Spleen (tissue), 11 donors: ENCODE results near the gene PCDH15. TPM values are rescaled to one million over a fixed set of nuclear protein-coding genes. Genes with fewer than 3 reads are reported as not detected.
A peak's percentile ranks its signal among the peaks of the same experiment; 100 is the strongest.

Source experiments
- DNase-seq: peaks from one replicate; pipeline ENCODE4 v3.0.0-alpha.2; 2020
- H3K27ac ChIP-seq, 8 donors: fragments of 200-600 bp; sonication (generic) in 7 of 8; 1 replicate in 4 of 8; 2 replicates in 4 of 8; pipeline versions ENCODE4 v1.5.0 to v1.8.0; 2016 to 2021; ENCODE audit warnings: inconsistent platforms in 4 of 8, mild to moderate bottlenecking in 4 of 8, moderate library complexity in 1 of 8
- H3K27me3 ChIP-seq, 7 donors: fragments of 200-600 bp; sonication (generic) in 6 of 7; replicated peaks in 1 of 7; 1 replicate in 4 of 7; 2 replicates in 3 of 7; pipeline versions ENCODE4 v1.5.0 to v1.8.0; 2016 to 2021; ENCODE audit warnings: inconsistent platforms in 3 of 7, mild to moderate bottlenecking in 1 of 7
- H3K36me3 ChIP-seq, 6 donors: fragments of 200-600 bp; sonication (generic) in 5 of 6; 1 replicate in 4 of 6; 2 replicates in 2 of 6; pipeline versions ENCODE4 v1.5.0 to v1.8.0; 2016 to 2021; ENCODE audit warnings: inconsistent platforms in 2 of 6
- H3K4me1 ChIP-seq, 6 donors: fragments of 200-600 bp; sonication (generic) in 5 of 6; 1 replicate in 3 of 6; 2 replicates in 3 of 6; pipeline versions ENCODE4 v1.5.0 to v1.8.0; 2016 to 2021; ENCODE audit warnings: inconsistent platforms in 3 of 6
- H3K4me3 ChIP-seq, 8 donors: fragments of 200-600 bp; sonication (generic) in 7 of 8; 1 replicate in 4 of 8; 2 replicates in 4 of 8; pipeline versions ENCODE4 v1.5.0 to v1.8.0; 2016 to 2021; ENCODE audit warnings: inconsistent platforms in 4 of 8, mild to moderate bottlenecking in 4 of 8, moderate library complexity in 2 of 8
- H3K9me3 ChIP-seq, 8 donors: fragments of 200-600 bp; sonication (generic) in 7 of 8; 1 replicate in 4 of 8; 2 replicates in 4 of 8; pipeline versions ENCODE4 v1.5.0 to v1.8.0; 2016 to 2021; ENCODE audit warnings: inconsistent platforms in 4 of 8
- CTCF ChIP-seq, 11 experiments: fragments of 200-600 bp in 7 of 11; fragments of 450-650 bp in 4 of 11; sonication (generic) in 4 of 11; IDR thresholded peaks in 8 of 11; conservative IDR thresholded peaks in 3 of 11; 1 replicate in 7 of 11; 2 replicates in 4 of 11; pipeline versions ENCODE4 v1.4.0 to v1.8.0; 2016 to 2021; ENCODE audit warnings: antibody characterized with exemption in 11 of 11, inconsistent platforms in 4 of 11, mild to moderate bottlenecking in 1 of 11
- POLR2A ChIP-seq, 3 donors: fragments of 450-650 bp; IDR thresholded peaks; one replicate each; pipeline ENCODE4 v1.5.1; 2017; ENCODE audit warnings: antibody characterized with exemption in 3 of 3, mild to moderate bottlenecking in 1 of 3
- POLR2AphosphoS5 ChIP-seq, 3 donors: sonication (generic); formaldehyde crosslinking; IDR thresholded peaks; one replicate each; pipeline ENCODE4 v1.5.1; 2017; ENCODE audit warnings: antibody characterized with exemption in 3 of 3
- WGBS, 5 donors: extraction: QIAGEN DNeasy Blood & Tissue Kit in 3 of 5; methylation state at CpG; one replicate each; pipeline versions ENCODE4 v1.1.5 to v1.1.7; 2013 to 2018; 5-methylcytosine and 5-hydroxymethylcytosine counted together
- intact Hi-C: fragments of 100-400 bp; cut with DNase I; formaldehyde crosslinking; loops from one replicate; pipeline ENCODE4 v1.15.0; 2023; ENCODE audit warnings: low total_unique reads
- polyA plus RNA-seq, 3 donors: library from polyadenylated mRNA; stranded (reverse); fragments of 200-250 nt; gene quantifications; one replicate each; pipeline ENCODE4 v1.2.1, GENCODE V29; 2013
- total RNA-seq, 7 donors: library from RNA; depleted of rRNA in 3 of 7; stranded (reverse); fragments of >200 nt in 3 of 7; fragmentation: NEBNext Ultra II Directional in 4 of 7; extraction: Animal tissue kit (Norgen Biotek cat#: 25700) in 4 of 7; gene quantifications; one replicate each; pipeline versions ENCODE4 v1.1.0 to v1.2.1, GENCODE V29; 2016 to 2021
- donor health status: healthy with polysubstance abuse.
- donor health status: DM: no; HTN: no; CAD: no; lungs with moderate emphysema.
- donor health status: DM: no; HTN: no; CAD: no.
- donor health status: Bipolar disorder and iron deficiency.
- donor health status: healthy.
- donor health status: DM: no; HTN: no; CAD: no.
- donor health status: DM: yes; HTN: yes; CAD: no.

PCDH15 gene
- total and polyA plus RNA-seq, 10 donors = 0.24 to 2.1 (median 0.83) TPM

GRCh38 chr10:53843736-53844362 lies 957.2 kb downstream of the PCDH15 start:
- Histone ChIP-seq H3K4me1 (no peaks in the 10 kb centered on the region), H3K36me3 (no peaks in the 10 kb centered on the region), H3K4me3 (no peak overlapping the region), H3K9me3 (no peaks in the 10 kb centered on the region), H3K27ac (no peak overlapping the region), H3K27me3 (no peaks in the 10 kb centered on the region)
- WGBS, 5 donors = 10 to 17% (median 12%) methylated on average over 1 of the region's 1 CpG
- DNase-seq = no peak
- no peak for TF ChIP-seq POLR2AphosphoS5 (IDR thresholded peaks at IDR 0.05)
- TF ChIP-seq POLR2A (IDR thresholded peaks at IDR 0.05) = no peak
- TF ChIP-seq CTCF (IDR thresholded peaks at IDR 0.05 in 8 of 11, conservative IDR thresholded peaks at IDR 0.05 in 3 of 11) = no peak
- intact Hi-C loops = no loop called here

GRCh38 chr10:53841483-53842145 lies 959.4 kb downstream of the PCDH15 start:
- Histone ChIP-seq H3K4me3 (no peak overlapping the region), H3K4me1 (no peaks in the 10 kb centered on the region), H3K36me3 (no peaks in the 10 kb centered on the region), H3K9me3 (no peaks in the 10 kb centered on the region), H3K27me3 (no peaks in the 10 kb centered on the region), H3K27ac (no peak overlapping the region)
- intact Hi-C loops = no loop called here
- no peak for TF ChIP-seq CTCF (IDR thresholded peaks at IDR 0.05 in 8 of 11, conservative IDR thresholded peaks at IDR 0.05 in 3 of 11)
- WGBS, 5 donors = 75 to 88% (median 81%) methylated on average over 9 of the region's 9 CpGs
- DNase-seq = no peak

GRCh38 chr10:53840653-53841052 lies 960.4 kb downstream of the PCDH15 start:
- Histone ChIP-seq H3K9me3 (no peaks in the 10 kb centered on the region), H3K36me3 (no peaks in the 10 kb centered on the region), H3K4me1 (no peaks in the 10 kb centered on the region), H3K4me3 (no peak overlapping the region), H3K27ac (no peak overlapping the region), H3K27me3 (no peaks in the 10 kb centered on the region)
- TF ChIP-seq POLR2AphosphoS5 (IDR thresholded peaks at IDR 0.05) (no peak), CTCF (IDR thresholded peaks at IDR 0.05 in 8 of 11, conservative IDR thresholded peaks at IDR 0.05 in 3 of 11) (no peak), POLR2A (IDR thresholded peaks at IDR 0.05) (no peak)
- 59 to 82% (median 73%) methylated on average over 4 of the region's 4 CpGs for WGBS, 5 donors
- intact Hi-C loops = no loop called here
- DNase-seq = no peak

- 18 to 36% (median 23%) methylated on average over 2 of the region's 2 CpGs for WGBS, 5 donors
- H3K27me3 ChIP-seq = no peaks in the 10 kb centered on the region
- intact Hi-C loops = no loop called here
- no peak overlapping the region for H3K27ac ChIP-seq
- TF ChIP-seq POLR2A (IDR thresholded peaks at IDR 0.05) = no peak
- peak in 1 of 11 experiments; percentile 25 for TF ChIP-seq CTCF (IDR thresholded peaks at IDR 0.05 in 8 of 11, conservative IDR thresholded peaks at IDR 0.05 in 3 of 11)
- DNase-seq = no peak
- no peaks in the 10 kb centered on the region for H3K9me3 ChIP-seq
- no peaks in the 10 kb centered on the region for H3K36me3 ChIP-seq
- no peaks in the 10 kb centered on the region for H3K4me1 ChIP-seq
- H3K4me3 ChIP-seq = no peak overlapping the region
Observed at GRCh38 chr10:53839440-53840039, 961.5 kb downstream of the PCDH15 start.
